Measurements from ENCODE around the gene OCIAD1.
"Not testable (repeated sequence)": the region's sequence is repeated elsewhere in the genome, so short reads cannot be mapped to it uniquely, and the experiment has no call there.

Gene OCIAD1

DNA sequence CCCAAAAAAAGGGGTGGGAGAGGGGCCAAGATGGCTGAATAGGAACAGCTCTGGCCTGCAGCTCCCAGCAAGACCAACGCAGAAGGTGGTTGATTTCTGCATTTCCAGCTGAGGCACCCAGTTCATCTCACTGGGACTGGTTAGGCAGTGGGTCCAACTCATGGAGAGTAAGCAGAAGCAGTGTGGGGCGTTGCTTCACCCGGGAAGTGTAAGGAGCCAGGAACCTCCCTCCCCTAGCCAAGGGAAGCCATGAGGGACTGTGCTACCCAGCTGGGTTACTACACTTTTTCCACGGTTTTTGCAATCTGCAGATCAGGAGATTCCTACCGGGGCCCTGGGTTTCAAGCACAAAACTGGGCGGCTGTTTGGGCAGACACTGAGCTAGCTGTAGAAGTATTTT lies 13.9 kb upstream of the OCIAD1 start:
- no peak for DNase-seq (ENCODE audit: low read depth in 1 of 2, low spot score in 1 of 2)

DNA sequence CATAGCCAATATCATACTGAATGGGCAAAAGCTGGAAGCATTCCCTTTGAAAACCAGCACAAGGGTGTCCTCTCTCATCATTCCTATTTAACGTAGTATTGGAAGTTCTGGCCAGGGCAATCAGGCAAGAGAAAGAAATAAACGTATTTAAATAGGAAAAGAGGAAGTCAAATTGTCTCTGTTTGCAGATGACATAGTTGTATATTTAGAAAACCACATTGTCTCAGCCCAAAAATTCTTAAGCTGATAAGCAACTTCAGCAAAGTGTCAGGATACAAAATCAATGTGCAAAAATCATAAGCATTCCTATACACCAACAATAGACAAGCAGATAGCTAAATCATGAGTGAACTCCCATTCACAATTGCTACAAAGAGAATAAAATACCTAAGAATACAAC lies 9.5 kb upstream of the OCIAD1 start:
- not testable (repeated sequence) for DNase-seq (ENCODE audit: low read depth in 1 of 2, low spot score in 1 of 2)

DNA sequence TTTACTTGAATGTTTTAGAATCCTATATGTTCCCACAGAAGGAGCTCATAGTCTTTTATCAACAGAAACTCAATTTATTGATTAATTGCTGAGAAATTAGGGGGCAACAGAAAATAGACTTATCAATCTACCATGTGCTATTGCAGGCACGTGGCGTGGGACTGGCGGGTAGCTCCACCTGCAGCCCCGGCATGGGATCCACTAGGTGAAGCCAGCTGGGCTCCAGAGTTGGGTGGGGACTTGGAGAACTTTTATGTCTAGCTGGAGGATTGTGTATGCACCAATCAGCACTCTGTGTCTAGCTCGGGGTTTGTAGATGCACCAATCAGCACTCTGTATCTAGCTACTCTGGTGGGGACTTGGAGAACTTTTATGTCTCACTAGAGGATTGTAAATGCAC lies 3.3 kb upstream of the OCIAD1 start:
- no peak for DNase-seq (ENCODE audit: low read depth in 1 of 2, low spot score in 1 of 2)

DNA sequence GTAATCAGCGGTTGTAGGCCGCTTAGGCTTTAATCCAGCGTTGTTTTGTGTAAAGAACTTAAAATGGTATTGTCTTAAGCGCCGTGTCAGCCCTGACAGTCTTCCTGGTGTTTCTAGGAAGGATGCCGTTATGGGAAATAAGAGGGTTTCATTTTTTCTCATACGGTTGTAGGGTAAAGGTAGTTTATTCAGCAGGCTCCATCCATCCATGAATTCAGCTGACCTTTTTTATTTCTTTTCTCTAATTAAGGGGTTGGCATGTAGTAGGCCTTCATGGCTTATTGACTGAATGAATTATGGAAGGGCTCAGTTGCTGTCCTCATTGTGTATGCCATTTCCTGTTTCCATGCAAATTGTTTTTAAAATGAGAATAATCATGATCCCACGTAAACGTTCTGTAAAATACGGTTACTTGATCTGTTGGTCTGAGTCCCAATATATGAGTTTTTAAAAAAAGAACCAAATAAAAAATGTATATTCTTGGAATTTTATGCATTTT lies 693 bp downstream of the OCIAD1 start:
- DNase-seq (ENCODE audit: low read depth in 1 of 2, low spot score in 1 of 2), result no peak

DNA sequence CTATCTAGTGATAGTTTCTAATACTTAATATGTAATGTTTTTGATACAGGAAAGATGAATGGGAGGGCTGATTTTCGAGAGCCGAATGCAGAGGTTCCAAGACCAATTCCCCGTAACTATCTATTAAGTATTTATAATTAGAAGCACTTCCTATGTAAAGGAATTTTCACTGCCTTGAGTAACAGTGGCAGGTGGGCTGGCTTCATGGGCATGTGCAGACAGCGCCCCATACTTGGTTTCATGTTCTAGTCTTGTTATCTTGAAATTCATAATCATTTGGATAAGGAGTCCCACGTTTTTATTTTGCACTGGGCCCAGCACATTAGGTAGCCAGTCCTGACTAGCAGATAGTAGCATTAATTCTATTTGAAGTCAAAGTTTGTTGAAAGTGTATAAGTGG lies 1.7 kb downstream of the OCIAD1 start:
- DNase-seq (ENCODE audit: low read depth in 1 of 2, low spot score in 1 of 2), result no peak

DNA sequence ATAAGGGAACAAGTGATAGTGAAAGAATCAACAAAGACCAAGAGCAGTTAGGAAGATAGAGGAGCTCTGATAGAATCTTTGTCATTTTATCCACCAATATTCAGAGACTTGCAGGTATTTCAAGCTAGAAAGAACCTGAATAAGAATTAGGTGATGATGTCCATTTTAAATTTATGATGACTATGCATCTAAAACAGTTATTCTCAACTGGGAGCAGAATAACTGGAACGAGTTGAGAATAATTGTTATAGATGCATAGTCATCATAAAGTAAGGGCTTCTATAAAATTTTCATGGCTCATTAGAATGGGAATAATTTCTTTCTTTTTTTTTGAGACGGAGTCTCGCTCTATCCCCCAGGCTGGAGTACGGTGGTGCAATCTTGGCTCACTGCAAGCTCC lies 5.8 kb downstream of the OCIAD1 start:
- DNase-seq (ENCODE audit: low read depth in 1 of 2, low spot score in 1 of 2), result no peak

DNA sequence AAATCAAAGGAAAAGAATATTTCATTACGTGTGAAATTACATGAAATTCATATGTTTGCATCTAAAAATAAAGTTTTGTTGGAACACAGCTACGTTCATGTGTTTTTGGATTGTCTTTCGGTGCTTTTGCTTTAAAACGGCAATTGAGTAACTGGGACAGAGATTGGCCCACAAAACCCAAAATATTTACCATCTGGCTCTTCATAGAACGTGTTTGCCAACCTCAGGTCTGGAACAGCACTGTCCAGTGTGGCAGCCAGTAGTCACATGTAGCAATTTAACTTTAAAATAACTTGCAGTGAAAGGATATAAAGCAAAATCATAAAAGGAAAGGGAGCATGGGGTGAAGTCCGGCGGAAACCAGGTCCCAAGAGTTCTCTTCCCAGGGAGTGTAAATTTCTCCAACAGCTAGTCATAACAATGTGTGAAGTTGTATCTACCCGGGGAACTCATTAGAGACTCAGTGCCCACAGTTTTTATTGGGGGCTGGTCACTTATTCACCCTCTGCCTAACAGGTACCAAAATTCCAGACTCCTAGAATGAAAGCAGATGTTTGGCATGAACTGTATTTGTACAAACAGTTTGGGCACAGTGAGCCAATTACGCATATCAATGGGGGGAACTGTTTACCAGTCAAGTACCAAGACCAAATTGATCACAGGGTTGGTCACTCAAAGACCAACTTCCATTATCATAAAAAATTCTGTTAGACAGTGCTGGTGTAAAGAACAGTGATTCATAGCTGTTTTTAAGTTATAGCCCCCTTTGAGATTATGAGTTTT lies 10.3 kb downstream of the OCIAD1 start:
- no peak for DNase-seq (ENCODE audit: low read depth in 1 of 2, low spot score in 1 of 2)

DNA sequence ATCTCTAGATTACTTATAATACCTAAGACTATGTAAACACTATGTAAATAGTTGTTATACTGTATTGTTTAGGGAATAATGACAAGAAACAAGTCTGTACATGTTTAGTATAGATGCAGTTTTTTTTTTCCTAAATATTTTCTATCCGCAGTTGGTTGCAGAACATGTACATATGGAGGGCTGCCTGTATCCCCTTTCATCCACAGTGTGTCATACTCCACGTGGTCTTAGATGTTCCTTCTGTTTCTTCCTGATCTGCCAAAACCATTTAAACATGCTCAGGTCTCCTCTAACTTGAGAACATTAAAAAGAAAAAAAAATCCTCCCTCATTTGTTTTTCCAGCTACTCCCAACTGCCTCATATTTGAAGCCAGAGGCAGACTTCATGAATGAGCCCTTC lies 14.0 kb downstream of the OCIAD1 start:
- DNase-seq (ENCODE audit: low read depth in 1 of 2, low spot score in 1 of 2), result no peak

DNA sequence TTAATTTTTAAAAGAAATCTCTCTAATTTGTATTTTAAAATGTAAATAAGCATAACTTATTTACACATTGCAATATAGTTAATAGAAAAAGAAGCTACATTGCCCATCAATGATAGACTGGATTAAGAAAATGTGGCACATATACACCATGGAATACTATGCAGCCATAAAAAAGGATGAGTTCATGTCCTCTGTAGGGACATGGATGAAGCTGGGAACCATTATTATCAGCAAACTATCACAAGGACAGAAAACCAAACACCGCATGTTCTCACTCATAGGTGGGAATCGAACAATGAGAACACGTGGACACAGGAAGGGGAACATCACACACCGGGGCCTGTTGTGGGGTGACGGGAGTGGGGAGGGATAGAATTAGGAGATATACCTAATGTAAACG lies 17.9 kb downstream of the OCIAD1 start:
- DNase-seq (ENCODE audit: low read depth in 1 of 2, low spot score in 1 of 2), result not testable (repeated sequence)

DNA sequence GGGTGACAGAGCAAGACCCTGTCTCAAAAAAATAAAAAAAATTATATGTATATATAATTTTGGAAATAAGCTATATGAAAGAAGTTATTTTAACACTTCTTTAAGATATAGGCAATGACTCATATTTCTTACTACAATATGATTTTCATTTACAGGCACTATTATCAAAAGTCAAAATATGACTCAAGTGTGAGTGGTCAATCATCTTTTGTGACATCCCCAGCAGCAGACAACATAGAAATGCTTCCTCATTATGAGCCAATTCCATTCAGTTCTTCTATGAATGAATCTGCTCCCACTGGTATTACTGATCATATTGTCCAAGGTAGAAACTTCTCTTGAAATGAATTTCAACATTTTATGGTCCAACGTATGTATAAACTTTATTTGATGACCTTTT lies 20.8 kb downstream of the OCIAD1 start:
- DNase-seq (ENCODE audit: low read depth in 1 of 2, low spot score in 1 of 2), result no peak

DNA sequence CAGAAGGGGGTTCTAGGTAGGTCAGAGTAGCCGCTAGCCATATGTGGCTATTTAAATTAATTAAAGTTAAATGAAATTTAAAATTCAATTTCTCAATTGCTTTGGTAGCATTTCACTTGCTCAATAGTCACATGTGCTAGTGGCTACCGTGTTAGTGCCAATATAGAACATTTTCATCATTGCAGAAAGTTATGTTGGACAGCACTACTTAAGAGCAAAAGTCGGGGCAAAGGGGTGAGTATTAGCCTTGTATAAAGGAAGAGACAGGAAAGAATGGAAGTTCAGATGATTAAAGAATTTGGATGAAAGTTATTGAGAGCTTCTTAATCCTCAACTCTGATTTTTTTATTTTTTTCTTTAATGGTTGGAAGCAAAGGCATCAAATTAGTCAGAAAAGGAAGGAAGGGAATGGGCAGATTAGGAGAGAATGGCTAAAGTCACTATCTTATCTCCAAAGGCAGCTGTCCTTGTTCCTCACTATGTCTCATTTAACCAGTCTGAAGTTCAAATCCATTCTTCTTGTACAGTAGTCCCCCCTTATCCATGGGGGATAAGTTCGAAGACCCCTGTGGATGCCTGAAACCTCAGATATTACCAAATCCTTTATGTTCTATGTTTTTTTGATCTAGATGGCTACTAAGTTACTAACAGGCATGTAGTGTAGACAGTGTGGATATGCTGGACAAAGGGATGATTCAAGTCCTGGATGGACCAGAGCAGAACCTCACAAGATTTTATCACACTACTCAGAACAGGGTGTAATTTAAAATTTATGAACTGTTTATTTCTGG lies 22.9 kb downstream of the OCIAD1 start:
- no peak for DNase-seq (ENCODE audit: low read depth in 1 of 2, low spot score in 1 of 2)

DNA sequence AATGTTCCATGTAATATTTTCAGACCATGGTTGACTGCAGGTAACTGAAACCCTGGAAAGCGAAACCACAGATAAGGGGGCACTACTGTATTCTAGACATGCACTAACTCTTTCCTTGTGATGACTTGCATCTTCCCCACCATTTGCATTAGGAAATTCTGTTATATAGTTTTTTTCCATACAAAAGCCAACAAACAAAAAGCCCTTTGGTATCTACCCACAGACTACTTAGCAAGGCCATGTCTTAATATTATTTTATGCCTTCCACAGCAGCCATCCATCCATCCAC lies 23.5 kb downstream of the OCIAD1 start:
- DNase-seq (ENCODE audit: low read depth in 1 of 2, low spot score in 1 of 2), result no peak

DNA sequence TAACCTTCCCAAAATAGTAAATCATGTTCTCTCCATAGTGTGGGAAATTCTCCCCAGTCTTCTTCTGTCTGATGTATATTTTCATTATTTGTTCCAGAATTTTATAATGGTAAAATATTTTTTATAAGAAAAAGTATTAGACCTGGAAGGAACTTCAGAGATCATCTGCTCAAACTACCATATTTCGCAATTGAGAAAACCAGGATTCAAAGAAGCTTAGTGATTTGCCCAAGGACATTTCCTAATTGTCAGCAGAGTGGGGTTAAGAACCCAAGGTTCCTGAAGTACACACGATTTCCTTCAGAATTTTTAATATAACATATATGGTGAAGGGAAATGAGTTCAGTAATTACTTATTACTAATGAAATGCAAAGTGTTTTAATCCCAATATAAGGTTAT lies 24.1 kb downstream of the OCIAD1 start:
- DNase-seq (ENCODE audit: low read depth in 1 of 2, low spot score in 1 of 2), result no peak

DNA sequence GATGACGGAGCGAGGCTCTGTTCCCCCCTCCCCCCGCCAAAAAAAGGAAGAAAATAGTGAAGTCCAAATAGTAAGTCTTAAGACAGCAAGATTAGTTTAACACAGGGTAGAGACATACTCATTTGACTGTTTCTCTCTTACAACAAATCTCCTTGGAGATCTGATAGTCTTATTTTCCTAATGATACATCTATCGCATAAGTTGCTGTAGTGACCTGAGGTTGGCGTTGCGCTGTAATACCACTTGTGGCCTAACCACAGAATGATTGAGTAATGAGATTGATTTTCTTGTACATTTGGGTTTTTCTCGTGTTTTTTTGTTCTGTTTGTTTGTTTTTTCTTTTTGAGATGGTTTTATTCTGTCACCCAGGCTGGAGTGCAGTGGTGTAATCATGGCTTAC lies 27.2 kb downstream of the OCIAD1 start:
- no peak for DNase-seq (ENCODE audit: low read depth in 1 of 2, low spot score in 1 of 2)

DNA sequence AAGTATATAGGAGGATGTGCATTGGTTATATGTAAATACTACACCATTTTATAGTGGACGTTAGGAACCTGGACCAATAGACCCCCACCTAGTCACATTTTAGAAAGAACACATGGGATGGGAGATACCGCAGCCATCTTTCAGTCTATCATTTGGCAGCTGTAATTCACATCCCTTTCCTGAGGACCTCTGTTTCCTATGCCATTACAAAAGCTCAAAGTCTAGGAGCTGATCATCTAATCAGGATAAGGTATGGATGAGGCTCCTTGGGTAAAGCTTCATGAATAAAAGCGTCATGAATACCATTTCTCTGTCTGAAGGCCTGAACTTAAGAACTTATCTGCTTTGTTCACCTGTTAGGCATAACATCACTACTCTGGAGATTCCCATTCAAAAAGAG lies 31.1 kb downstream of the OCIAD1 start:
- DNase-seq (ENCODE audit: low read depth in 1 of 2, low spot score in 1 of 2), result no peak

DNA sequence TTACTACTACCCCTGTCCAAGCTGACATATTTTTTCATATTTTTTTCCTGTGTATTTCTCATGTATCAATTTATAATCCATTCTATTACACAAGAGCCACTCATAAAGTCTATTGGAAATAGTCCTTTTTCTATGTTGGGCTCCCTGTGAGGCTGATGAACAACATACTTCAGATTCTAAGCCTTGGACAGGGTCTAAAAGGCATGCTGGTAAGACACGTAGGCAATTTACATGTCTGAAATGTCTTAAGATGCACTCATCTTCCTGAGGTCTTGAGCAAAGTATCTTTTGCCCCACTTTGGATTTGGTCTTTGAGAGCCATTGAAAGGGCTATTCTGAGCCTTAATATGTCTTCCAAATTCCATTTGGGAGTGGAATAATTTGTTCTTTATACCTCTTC lies 31.8 kb downstream of the OCIAD1 start:
- no peak for DNase-seq (ENCODE audit: low read depth in 1 of 2, low spot score in 1 of 2)

DNA sequence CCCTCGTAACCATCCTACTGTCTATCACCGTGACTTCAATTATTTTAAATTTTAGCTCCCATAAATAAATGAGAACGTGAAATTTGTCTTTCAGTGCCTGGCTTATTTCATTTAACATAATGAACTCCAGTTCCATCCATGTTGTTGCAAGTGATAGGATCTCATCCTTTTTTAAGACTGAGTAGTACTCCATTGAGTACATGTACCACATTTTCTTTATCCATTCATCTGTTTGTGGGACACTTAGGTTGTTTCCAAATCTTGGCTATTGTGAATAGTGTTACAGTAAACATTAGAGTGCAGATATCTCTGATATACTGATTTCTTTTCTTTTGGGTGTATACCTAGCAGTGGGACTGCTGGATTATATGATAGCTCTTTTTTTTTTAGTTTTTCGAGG lies 32.8 kb downstream of the OCIAD1 start:
- no peak for DNase-seq (ENCODE audit: low read depth in 1 of 2, low spot score in 1 of 2)

DNA sequence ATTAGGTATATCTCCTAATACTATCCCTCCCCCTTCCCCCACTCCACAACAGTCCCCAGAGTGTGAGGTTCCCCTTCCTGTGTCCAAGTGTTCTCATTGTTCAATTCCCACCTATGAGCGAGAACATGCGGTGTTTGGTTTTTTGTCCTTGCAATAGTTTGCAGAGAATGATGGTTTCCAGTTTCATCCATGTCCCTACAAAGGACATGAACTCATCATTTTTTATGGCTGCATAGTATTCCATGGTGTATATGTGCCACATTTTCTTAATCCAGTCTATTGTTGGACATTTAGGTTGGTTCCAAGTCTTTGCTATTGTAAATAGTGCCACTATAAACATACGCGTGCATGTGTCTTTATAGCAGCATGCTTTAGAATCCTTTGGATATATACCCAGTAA lies 33.8 kb downstream of the OCIAD1 start:
- DNase-seq (ENCODE audit: low read depth in 1 of 2, low spot score in 1 of 2), result not testable (repeated sequence)

DNA sequence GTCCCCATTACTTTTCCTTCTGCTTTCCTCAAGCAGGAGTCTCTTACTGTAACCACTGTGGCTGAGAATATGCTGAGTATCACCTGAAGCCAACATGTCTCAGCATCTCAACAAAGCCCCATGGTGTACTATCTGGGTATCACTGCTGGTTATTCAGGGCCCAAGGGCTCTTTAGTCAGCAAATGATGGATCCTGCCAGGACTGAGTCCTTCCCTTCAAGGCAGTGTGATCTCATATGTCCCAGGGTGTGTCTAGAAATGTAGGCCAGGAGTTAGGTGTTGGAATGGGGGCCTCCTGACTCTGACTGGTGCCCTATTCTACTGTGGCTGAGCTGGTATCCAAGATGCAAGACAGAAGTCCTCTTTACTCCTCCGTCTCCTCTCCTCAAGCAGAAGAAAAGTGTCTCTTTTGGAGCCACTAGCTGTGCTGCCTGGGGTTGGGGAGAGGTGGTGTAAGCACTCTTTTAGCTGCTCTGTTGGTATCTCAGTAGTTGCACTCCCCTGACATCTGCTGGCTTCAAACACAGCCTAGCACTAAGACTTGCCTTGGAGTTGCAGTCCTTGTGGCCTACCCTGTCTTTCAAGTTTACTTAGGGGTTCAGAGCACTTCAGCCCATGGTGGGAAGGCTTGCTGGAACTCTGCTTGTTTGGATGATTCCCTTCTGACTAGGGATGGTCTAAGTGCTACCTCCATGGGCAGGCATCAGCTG lies 47.1 kb downstream of the OCIAD1 start:
- no peak for DNase-seq (ENCODE audit: low read depth in 1 of 2, low spot score in 1 of 2)

DNA sequence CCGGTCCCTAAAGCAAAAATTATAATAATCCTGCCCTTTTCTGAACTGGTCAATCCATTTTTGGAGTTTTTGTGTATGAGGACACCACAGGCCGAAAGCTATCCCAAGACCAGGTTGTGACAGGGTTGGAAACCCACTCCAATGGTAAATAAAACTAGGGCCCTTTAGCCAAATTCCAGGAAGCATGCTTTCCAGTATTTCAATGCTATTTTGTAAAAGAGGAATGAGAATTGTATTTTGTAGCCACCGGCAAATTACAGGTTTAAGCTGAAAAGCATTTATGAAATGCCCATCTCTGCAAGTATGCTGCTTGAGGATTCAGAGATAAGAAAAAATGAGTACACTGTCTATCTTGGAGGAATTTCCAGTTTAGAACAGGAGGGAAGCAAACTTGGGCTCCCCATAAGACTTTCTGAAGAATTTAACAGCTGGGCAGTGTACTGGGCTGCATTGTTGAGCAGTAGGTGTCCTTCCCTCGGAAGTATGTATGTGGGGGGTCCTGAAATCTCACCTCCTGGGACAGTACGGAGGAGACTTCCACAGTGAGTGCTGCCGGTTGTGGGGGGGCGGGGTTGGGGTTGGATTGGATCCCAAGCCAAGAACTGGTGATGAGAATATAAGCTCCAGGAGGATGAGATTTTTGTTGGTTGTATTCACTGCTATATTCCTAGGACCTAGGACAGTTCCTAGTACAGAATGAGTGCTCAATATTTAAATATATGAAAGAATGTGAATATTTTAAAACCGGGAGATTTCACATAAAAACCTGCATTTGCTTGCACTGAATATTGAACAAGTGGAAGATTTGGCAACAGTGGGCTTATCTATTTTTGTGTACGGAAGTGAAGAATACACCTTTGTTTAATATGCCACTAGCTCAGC lies 48.9 kb downstream of the OCIAD1 start:
- no peak for DNase-seq (ENCODE audit: low read depth in 1 of 2, low spot score in 1 of 2)

DNA sequence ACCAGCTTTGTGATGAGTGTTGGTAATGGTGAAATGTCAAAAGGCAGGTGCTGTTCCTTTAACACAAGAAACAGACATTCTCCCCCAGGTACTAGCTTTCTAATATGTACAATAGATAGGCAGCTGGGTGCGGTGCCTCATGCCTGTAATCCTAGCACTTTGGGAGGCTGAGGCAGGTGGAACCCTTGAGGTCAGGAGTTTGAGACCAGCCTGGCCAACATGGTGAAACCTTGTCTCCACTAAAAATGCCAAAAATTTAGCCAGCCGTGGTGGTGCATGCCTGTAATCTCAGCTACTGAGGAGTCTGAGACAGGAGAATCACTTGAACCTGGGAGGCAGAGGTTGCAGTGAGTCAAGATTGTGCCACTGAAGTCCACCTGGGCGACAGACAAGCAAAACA lies 50.8 kb downstream of the OCIAD1 start:
- DNase-seq (ENCODE audit: low read depth in 1 of 2, low spot score in 1 of 2), result not testable (repeated sequence)

Measured in stimulated activated CD4-positive, alpha-beta T cell treated with anti-CD3 and anti-CD28 coated beads, Interleukin-15, amount 100 ng/mL, for 1 hour (primary cell).